NCI-H2196 (cell line): ENCODE results near the gene BTF3.
"Not testable (repeated sequence)": the region's sequence is repeated elsewhere in the genome, so short reads cannot be mapped to it uniquely, and the experiment has no call there.

Experiments
- DNase-seq: peaks from one replicate; lab custom pipeline; 2025; ENCODE audit not compliant: unreplicated experiment; lab: John Stamatoyannopoulos, UW

Gene BTF3

DNA sequence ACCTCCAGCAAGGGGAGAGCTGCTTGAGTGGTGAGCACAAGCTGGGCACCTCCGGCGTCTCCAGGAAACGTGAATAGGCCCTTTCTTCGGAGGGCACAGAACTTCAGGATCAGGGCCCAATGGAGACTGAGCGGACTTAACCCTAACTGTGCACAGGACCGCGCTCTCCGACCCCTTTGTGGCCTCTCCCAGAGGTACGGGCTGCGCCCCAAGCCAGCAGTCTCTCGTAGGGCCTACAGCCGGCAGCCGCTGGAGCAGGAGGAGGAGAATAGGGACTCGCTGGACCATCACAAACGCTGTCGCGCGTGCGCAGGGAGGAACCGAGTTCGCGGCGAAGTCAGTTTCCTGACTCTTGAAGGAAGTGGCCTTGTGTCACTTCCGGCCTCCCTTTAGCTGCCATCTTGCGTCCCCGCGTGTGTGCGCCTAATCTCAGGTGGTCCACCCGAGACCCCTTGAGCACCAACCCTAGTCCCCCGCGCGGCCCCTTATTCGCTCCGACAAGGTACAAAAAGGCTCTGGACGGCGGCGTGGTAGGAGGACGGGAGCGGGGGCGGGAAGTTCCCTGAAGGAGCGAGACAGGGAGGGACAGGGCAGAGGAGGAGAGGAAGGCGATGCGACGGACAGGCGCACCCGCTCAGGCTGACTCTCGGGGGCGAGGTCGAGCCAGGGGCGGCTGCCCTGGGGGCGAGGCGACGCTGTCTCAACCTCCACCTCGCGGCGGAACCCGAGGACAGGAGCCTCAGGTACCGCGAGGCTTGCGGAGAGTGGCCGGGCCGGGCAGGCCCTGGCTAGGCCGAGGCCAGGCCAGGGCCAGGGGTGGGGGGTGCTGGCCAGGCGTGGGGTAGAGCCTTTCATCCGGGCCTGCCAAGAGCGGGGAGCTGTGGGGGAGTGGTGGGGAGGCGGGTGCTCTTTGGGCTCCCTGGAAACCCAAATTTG, at the start of gene BTF3:
BTF3 (plus strand) TSS at position 386 of the 936 bp plus-strand sequence; CDS start at position 612, 226 bp downstream.
- DNase-seq: peak; percentile 88

DNA sequence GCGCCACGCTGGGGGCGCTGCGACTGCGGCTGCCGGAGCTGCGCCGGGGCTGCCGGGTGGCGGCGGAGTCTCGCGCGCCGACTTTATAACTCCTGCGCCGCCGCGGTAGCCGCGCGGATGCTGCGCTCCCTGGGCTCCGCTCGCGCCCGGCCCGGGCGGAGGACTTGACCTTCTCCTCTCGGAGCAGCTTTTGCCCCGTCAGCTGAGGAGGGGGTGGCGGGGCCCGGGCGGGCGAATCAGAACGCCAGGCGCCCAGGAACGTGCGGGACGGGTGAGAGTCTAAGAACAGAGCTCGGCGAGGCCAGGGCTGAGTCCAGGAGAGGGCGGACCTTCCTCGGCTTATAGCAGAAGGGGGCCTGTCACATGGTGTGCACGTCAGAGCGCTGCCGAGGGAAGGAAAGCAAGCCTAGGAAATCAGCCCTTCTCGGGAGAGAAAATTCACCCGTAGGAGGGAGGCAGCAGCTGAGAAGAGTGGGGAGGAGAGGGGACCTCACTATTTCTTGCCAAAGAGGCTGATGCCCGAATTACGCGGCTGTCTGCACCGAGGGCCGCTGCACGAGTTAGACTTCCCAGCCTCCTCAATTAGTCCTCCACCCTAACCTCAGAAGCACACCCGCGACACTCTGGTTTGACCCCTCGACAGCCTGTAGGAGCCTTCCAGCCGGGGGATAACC, 49.6 kb upstream of the BTF3 start, which contains the start of gene FOXD1:
FOXD1 (minus strand) TSS at position 315 of the 674 bp plus-strand sequence. CDS start 415 bp downstream, outside the sequence.
- DNase-seq: peak; percentile 73

DNA sequence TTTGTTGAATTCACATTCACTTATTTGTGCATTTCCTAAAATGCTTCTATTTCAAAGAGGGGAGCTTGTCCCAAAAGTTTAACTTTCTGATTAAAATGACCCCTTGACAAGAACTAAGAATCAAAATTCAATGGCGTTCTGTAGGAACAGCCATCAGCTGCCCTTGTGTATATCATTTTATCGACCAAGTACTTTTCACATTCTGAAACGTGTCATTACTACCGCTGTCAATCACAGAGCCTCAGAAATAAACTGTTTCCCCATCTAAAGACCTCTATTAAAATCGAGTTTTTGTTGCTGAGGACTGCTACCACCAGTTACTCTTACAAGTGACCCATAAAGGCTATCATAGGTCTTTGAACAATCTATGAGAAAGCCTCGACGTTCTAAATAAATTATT, 48.1 kb upstream of the BTF3 start:
- no peak for DNase-seq

DNA sequence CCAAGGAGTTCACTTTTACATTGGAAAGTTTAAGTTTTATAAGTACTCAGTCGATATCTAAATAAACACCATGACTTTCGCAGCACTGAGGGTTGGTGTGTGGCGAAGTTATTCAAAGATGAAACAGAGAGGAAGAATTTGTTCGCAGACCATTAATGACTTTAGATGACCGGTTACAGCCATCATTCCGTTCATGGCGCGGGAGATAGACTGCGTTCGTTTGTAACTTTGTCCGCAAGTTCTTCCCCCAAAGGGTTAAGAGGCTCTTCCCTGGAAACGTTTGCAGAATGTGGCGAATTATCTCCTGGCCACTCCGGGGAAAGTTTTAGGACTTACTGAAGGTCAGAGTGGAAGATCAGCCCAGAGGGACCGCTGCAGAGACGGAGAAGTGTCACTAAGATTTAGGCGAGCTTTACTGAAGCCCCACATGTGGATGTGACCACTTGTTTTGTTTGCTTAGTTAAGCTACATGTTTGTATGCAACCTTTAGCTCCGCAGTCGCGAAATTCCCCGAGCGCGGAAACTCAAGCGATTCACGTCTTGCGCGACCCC, 47.5 kb upstream of the BTF3 start:
- DNase-seq: no peak

DNA sequence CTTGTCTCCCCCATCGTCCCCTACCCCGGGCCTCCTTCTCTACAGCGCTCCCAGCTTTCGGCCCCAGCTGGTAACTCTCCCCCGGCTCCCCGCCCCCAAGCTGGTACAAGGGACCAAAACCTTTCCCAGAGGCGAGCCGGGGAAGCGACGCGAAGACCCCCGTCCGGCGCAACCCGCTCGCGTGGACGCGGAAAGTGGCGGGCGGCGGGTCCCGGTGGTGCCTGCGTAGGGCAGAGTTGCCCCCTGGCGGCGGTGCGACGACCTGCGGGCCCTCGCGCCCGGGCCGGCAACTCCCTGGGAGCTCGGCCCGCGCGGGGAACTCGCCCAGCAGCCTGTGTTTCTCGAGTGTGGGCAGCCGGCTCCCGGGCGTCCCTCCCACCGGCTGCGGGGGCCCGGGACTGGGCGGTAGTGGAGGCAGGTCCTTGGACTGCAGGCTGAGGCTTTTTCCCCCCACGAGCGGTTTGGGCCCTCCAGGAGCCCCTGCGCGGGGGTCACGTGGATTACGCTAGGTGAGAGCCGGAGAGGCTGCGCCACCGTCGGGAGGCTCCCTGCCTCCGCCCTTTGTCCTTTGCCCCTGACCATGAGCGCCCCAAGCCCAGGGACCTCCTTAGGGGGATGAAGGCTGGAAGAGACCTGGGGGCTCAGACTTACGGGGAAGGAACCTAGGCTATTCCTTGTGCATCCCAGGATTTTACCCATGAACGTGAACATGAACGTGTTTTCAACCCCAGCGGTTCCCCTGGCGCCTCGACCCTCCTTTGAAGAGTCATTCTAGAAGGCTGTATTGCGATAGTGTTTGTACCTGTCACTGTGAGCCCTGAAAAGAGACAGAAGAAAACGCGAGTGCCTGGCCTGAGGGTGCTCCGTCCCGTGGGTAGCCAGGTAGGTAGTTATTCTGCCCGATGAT, 46.8 kb upstream of the BTF3 start:
- no peak for DNase-seq

DNA sequence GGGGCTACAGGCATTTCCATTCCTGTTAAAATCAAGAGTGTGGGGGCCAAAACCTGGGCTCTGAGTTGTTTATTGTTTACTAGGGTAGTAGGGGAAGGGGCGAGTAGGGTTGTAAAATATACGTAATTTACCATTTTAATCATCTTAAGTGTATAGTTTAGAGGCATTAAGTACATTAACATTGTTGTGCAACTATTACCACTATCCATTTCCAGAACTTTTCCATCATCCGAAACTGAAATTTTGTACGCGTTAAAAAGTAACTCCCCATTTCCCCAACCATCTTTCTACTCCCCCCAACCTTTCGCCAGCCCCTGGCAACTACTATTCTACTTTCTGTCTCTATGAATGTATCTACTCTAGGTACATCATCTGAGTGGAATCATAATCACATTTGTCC, 46.0 kb upstream of the BTF3 start:
- no peak for DNase-seq

DNA sequence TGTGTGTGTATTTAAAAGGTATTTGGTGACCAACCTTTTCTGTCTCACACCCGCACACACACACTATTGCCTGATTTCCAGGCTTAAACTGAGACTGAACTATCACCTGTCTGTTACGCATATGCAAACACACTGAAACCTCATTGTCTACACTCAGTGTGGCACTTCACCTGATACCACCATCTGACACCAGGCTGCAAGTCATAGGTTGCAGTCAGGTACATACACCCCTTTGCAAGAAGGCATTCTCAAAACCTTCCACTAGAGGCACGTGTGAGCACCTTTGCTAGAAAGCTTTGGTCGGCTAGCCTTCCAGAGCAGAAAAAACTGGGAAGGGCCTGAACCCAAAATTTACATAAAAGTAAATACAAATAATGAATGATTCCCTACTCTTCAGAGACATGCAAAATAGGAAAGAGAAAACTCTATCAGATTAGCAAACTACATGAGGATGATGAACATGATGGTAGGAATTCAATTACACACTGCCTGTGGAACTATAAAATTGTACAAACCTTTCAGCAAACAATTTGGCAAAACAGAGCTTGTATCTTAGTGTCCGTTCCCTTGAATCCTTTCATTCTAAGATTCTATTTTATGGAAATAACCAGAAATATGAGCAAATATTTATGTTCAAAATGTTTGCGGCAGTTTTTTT, 43.7 kb upstream of the BTF3 start:
- peak; percentile 67 for DNase-seq

DNA sequence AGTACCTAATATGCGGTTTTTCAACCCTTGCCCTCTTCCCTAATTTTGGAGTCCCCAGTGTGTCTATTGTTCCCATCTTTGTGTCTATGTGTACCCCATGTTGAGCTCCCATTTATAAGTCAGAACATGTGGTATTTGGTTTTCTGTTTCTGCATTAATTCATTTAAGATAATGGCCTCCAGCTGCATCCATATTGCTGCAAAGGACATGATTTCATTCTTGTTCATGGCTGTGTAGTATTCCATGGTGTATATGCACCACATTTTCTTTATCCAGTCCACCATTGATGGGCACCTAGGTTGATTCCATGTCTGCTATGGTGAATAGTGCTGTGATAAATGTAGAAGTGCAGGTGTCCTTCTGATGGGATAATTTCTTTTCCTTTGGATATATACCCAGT, 41.8 kb upstream of the BTF3 start:
- DNase-seq: not testable (repeated sequence)

DNA sequence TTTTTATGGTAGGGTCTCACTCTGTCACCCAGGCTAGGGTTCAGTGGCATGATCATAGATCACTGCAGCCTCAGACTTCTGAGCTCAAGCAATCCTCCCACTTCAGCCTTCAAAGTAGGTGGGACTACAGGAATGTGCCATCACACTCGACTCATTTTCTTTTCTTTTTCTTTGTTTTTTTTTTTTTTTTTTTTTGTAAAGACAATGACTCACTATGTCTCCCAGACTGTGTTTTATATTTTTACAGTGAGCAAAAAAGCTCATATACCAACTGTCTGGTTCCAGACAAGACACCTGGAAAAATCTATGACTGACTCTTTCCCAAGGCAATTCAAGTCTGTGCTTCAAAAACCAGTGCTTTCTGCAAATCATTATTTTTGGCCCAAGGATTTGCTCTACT, 38.9 kb upstream of the BTF3 start:
- DNase-seq: no peak

DNA sequence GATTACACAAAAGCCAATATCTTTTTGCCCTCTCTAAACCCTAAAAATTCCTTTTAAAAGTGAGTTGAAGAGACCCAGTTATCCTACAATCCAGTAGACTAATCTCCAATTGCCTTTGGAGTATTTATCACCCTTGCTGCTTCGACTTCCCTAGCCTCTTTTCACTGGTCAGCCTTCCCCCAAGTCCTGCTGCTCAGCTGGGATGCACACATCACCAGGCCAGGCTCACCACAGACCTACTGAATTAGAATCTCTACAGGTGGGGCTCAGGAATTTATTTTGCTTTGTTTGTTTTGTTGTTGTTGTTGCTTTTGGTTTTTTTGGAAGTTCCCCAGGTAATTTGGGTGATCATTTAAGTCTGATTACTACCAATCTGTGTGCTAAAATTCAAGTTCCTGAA, 38.1 kb upstream of the BTF3 start:
- no peak for DNase-seq

DNA sequence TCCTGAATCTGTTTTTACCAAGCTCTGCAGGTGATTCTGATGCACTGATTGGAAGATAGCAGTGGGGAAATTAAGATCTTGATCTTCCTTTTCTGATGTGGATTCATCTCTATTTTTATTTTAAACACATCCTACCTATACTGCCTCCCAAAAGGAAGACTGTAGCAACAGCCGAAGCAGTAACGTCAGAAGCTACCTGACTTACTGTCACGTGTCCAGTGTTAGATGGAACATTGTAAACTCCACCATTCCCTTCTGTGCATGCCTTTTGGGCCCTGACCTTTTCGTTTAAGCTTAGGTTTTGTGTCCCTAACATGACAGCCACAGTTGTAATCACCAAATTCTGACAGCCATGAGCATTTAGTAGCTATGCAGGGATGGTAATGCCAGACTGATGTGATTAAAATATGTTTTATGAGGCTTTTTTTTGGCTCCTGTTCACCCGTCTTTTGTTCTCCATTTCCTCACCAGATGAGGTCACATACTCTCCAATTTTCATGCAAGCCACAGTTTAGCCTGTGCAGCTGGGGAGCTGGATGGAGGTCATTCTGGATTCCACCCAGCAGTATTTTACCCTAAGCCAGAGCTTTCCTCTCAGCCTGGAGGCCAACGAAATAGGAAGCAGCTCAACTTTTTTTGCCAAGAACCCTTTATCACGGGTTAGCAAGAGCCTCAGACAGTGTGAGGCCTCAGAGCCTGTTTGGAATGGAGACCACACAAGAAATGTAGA, 34.1 kb upstream of the BTF3 start:
- DNase-seq: peak; percentile 19

DNA sequence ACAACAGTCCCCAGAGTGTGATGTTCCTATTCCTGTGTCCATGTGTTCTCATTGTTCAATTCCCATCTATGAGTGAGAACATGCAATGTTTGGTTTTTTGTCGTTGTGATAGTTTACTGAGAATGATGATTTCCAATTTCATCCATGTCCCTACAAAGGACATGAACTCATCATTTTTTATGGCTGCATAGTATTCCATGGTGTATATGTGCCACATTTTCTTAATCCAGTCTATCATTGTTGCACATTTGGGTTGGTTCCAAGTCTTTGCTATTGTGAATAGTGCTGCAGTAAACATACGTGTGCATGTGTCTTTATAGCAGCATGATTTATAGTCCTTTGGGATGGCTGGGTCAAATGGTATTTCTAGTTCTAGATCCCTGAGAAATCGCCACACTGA, 29.6 kb upstream of the BTF3 start:
- DNase-seq: not testable (repeated sequence)

DNA sequence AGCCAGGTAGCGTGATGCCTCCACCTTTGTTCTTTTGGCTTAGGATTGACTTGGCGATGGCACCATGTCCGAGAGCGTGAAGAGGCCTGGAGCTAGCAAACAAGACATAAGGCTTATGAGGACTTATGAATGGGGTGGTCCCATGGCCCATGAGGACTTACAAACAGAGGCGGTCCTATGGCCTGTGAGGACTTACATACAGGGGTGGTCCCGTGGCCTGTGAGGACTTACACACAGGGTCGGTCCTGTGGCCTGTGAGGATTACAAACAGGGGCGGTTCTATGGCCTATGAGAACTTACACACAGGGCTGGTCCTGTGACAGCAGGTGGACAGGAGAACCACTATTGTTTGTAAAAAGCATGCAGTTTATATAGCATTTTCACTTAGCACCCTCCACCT, 28.4 kb upstream of the BTF3 start:
- no peak for DNase-seq

DNA sequence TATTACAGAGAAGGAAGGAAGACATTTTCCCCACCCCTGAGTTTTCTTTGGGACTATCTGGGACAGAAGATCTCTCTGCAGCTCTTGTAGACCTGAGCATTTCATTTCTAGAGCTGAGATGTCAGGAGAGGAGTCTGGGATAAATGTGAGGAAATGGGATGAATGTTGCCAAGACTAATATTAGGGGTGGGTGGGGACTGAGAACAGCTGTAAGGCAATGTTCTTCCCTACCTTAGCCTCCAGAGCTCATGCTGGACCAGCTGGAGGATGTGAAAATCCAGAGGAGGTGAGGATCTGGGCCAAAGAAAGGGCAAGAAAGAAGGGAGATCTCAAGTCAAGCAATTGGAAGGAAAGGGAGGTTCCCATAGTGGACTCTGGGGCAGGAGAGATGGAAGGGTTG, 26.6 kb upstream of the BTF3 start:
- DNase-seq: no peak

DNA sequence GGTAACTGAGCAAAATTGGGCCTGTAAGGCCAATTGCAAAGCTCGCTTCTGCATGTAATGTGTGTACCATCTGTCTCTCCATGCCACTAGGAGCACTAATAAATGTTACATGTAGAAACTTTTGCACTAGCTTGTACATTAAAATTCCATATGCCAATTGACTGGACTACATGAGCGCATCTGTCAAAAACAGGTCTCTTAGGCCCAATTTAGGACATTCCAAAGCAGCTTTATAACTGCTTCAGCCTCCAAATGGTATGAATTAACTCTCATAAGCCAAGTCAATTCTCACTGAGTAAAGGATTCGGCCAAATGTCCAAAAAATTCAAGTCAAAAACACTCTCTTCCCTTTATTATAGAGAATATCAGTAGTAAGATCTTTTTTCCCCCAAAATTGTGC, 26.1 kb upstream of the BTF3 start:
- no peak for DNase-seq

DNA sequence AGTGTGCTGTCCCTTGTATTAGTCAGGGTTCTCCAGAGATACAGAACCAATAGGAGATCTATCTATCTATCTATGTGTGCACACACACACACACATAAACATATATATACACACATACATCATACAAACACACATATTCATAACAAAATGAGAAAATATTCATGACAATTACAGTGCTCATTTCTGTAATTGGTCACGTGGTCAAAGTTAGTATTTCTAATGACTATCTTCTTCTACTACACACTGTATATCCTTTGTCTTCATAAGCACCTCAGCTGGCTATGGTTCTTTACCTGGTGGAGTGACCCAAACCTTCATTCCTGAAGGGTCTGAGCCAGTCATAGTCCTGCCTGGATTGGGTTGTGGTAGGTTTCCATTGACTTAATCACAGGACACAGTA, 17.7 kb upstream of the BTF3 start:
- no peak for DNase-seq

DNA sequence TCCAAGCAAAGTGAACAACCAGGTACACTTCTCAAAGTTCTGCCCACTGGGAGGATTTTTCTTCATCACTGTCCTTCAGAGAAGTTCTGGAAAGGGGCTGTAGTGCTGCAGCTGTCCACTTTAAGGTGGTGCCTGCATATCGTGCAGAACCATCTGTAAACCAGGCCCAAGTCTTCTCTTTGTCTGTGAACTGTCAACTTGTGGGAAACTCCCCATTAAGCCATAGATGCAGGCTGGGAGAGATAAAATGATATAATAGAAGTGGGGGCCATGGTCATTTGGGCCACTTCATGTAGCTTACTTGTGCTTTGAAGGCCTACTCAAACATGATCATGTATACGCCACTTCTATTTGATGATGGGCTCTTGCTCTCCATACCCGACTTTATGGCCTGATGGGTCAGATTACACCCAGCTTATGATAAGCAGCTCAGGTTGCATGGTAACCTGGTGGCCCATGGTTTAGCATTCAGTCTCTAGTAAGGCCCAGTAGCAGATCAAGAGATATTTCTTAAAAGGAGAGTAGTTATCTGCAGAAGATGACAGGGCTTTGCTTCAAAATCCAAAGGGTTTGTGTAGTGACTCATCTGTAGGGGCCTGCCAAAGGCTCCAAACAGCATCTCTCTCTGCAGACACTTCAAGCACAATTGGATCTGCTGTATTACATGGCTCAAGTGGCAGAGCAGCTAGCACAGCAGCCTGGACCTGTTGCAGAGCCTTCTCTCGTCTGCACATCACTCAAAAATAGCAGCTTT, 15.7 kb upstream of the BTF3 start:
- DNase-seq: peak; percentile 53

DNA sequence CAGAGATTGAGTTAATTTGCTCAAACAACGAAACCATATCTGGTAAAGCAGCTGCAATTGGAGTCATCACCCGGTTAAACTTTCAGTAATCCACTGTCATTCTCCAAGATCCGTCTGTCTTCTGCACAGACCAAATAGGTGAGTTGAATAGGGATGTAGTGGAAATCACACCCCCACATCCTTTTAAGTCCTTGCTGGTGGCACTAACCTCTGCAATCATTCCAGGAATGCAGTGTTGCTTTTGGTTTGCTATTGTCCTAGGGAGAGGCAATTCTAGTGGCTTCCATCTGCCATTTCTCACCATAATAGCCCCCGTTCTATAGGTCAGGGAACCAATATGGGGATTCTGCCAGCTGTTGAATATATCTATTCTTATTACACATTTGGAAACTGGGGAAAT, 14.6 kb upstream of the BTF3 start:
- DNase-seq: no peak

DNA sequence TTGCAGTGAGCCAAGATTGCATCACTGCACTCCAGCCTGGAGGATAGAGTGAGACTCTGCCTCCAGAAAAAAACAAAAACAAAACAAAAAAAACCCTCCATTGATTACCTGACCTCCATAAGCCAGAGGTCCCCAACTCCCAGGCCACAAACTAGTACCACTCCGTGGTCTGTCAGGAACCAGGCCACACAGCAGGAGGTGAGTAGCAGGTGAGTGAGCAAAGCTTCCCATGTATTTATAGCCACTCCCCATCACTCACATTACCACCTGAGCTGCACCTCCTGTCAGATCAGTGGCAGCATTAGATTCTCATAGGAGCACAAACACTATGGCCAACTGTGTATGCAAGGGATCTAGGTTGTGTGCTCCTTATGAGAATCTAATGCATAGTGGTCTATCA, 13.7 kb upstream of the BTF3 start:
- no peak for DNase-seq
